ENCODE results near the gene PRM3. TPM values are rescaled to one million over a fixed set of nuclear protein-coding genes. Genes with fewer than 3 reads are reported as not detected.

Gene PRM3
- total RNA-seq, 1 experiment from 2014 or later, result not detected

- H3K27ac Mint-ChIP-seq (ENCODE audit: unreplicated experiment), result no peak overlapping the region
- H3K4me3 Mint-ChIP-seq (ENCODE audit: unreplicated experiment), result no peak overlapping the region
- ChIA-PET POLR2A (no interaction called here), CTCF (interaction anchor here (1.1 kb wide), 1 partner anchor 18 kb away, joined by 4 read pairs; the partner anchor contains the start of gene SOCS1)
- no peaks in the 10 kb centered on the region for H3K36me3 ChIP-seq (ENCODE audit: control insufficient read depth, insufficient read depth, low read length)
- H3K36me3 Mint-ChIP-seq (ENCODE audit: insufficient read depth, unreplicated experiment), result no peaks in the 10 kb centered on the region
- H3K9me3 Mint-ChIP-seq (ENCODE audit: unreplicated experiment), result no peaks in the 10 kb centered on the region
- H3K27me3 ChIP-seq (replicated peaks; ENCODE audit: control insufficient read depth, insufficient read depth, low read length), result no peaks in the 10 kb centered on the region
- no peak for TF ChIP-seq CTCF (IDR thresholded peaks at IDR 0.05; ENCODE audit: insufficient read depth in 1 of 2, low read depth in 1 of 2, low read length in 1 of 2, severe bottlenecking in 1 of 2, unreplicated experiment in 1 of 2)
- intact Hi-C loops (cut with micrococcal nuclease; ENCODE audit: unreplicated experiment), result no loop called here
- no peaks in the 10 kb centered on the region for H3K4me1 ChIP-seq
- no peak for DNase-seq
- no peaks in the 10 kb centered on the region for H3K27me3 Mint-ChIP-seq (ENCODE audit: insufficient read depth, unreplicated experiment)
- H3K4me3 ChIP-seq (ENCODE audit: low read depth, low read length), result no peak overlapping the region
- no TSS peak for BruUV-seq (replicated peaks)
- no peaks in the 10 kb centered on the region for H3K9me3 ChIP-seq
- no peaks in the 10 kb centered on the region for H3K4me1 Mint-ChIP-seq (ENCODE audit: low read depth, unreplicated experiment)
These were observed 34.9 kb downstream of the PRM3 start for GRCh38 chr16:11238272-11239202.

DNA sequence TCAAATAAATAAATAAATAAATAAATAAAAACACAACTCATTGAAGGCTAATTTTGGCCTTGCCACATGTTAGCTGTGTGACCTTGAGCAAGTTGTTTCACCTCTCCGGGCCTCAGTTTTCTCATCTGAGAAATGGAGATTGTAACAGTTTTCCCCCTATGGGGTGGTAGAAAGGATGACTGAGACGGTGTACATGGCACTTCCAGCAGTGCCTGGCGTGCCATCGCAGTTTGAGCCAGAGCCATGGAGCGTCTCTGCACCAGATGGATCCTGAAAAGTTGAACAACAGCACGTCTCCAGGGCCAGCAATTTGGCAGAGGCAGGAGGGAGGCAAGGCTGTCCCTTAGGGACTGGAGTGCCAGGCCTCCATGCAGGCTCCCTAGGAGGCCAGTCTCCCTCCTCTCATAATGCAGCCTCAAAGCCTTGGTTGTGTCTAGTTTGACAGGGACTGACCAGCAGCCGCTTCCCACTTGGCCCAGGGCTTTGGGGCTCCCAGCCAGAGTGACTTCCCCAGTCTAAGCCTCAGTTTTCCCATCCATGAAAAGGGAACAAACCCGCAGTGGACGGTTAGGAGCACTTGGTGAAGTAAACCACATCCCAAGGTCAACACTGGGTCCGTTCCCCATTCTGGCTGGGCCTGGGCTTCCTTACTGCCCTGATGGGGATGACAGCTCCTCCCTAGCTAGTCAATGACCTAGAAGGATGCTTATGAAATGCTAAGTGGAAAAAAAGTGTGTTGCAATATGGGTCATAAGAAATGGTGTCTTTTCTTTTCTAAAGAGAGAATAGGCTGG lies 36.8 kb downstream of the PRM3 start:
- CTCF ChIA-PET, result no interaction called here
- intact Hi-C loops (cut with micrococcal nuclease; ENCODE audit: unreplicated experiment), result no loop called here
- no peak for TF ChIP-seq CTCF (IDR thresholded peaks at IDR 0.05; ENCODE audit: insufficient read depth in 1 of 2, low read depth in 1 of 2, low read length in 1 of 2, severe bottlenecking in 1 of 2, unreplicated experiment in 1 of 2)
- POLR2A ChIA-PET, result no interaction called here
- no peak overlapping the region for H3K27ac Mint-ChIP-seq (ENCODE audit: unreplicated experiment)
- H3K9me3 Mint-ChIP-seq (ENCODE audit: unreplicated experiment), result no peaks in the 10 kb centered on the region
- H3K36me3 ChIP-seq (ENCODE audit: control insufficient read depth, insufficient read depth, low read length), result no peaks in the 10 kb centered on the region
- no peaks in the 10 kb centered on the region for H3K9me3 ChIP-seq
- H3K27me3 Mint-ChIP-seq (ENCODE audit: insufficient read depth, unreplicated experiment), result no peaks in the 10 kb centered on the region
- H3K4me3 Mint-ChIP-seq (ENCODE audit: unreplicated experiment), result no peak overlapping the region
- H3K4me3 ChIP-seq (ENCODE audit: low read depth, low read length), result no peak overlapping the region
- no peaks in the 10 kb centered on the region for H3K36me3 Mint-ChIP-seq (ENCODE audit: insufficient read depth, unreplicated experiment)
- no peak for DNase-seq
- no TSS peak for BruUV-seq (replicated peaks)
- no peaks in the 10 kb centered on the region for H3K4me1 ChIP-seq
- no peaks in the 10 kb centered on the region for H3K4me1 Mint-ChIP-seq (ENCODE audit: low read depth, unreplicated experiment)
- H3K27me3 ChIP-seq (replicated peaks; ENCODE audit: control insufficient read depth, insufficient read depth, low read length), result no peaks in the 10 kb centered on the region

DNA sequence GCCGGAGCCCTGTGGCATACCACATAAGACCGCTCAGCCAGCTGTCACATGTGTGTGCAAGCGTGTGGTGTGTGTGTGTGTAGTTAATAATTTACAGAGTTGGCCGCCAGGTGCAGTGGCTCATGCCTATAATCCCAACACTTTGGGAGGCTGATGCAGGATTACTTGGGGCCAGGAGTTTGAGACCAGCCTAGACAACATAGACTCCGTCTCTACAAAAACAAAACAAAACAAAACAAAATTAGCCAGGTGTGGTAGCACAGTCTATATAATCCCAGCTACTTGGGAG lies 37.8 kb downstream of the PRM3 start:
- Histone ChIP-seq H3K4me3 (ENCODE audit: low read depth, low read length) (no peak overlapping the region), H3K9me3 (no peaks in the 10 kb centered on the region), H3K27me3 (replicated peaks; ENCODE audit: control insufficient read depth, insufficient read depth, low read length) (no peaks in the 10 kb centered on the region), H3K4me1 (no peaks in the 10 kb centered on the region), H3K36me3 (ENCODE audit: control insufficient read depth, insufficient read depth, low read length) (no peaks in the 10 kb centered on the region)
- Mint-ChIP-seq H3K27ac (ENCODE audit: unreplicated experiment) (no peak overlapping the region), H3K27me3 (ENCODE audit: insufficient read depth, unreplicated experiment) (no peaks in the 10 kb centered on the region), H3K4me1 (ENCODE audit: low read depth, unreplicated experiment) (no peaks in the 10 kb centered on the region), H3K9me3 (ENCODE audit: unreplicated experiment) (no peaks in the 10 kb centered on the region), H3K4me3 (ENCODE audit: unreplicated experiment) (no peak overlapping the region), H3K36me3 (ENCODE audit: insufficient read depth, unreplicated experiment) (no peaks in the 10 kb centered on the region)
- ChIA-PET POLR2A (interaction anchor here (0.5 kb wide), 1 partner anchor 17 kb away, joined by 5 read pairs; no protein-coding TSS in a partner anchor), CTCF (interaction anchor here (0.7 kb wide), 1 partner anchor 121 kb away, joined by 4 read pairs; no protein-coding TSS in a partner anchor)
- no peak for TF ChIP-seq CTCF (IDR thresholded peaks at IDR 0.05; ENCODE audit: insufficient read depth in 1 of 2, low read depth in 1 of 2, low read length in 1 of 2, severe bottlenecking in 1 of 2, unreplicated experiment in 1 of 2)
- no peak for DNase-seq
- intact Hi-C loops (cut with micrococcal nuclease; ENCODE audit: unreplicated experiment), result no loop called here
- BruUV-seq (replicated peaks), result no TSS peak
